DMS79 (cell line): ENCODE results near the gene CSNK1E.

ENCODE experiments used
- DNase-seq: peaks from one replicate; lab custom pipeline; 2025; lab: John Stamatoyannopoulos, UW

Gene CSNK1E

DNA sequence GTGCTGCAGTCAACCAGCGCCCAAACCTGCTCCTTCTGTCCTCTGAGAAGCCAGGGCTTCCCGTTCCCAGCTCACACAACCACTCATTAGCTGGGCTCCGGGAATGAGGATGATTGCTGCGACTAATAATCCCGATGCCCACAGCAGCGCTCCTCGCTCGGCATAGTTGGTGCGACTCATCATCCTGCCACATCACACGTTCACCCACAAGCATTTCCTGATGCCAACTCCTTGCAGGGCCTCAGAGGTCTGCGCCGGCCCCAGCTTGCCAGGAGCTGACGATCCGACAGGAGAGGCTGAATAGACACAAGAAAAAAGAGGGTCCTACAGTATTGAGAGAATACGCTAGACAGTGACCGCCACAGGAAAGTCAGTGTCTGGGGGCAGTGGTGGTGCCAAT, 10.6 kb upstream of the CSNK1E start:
- no peak for DNase-seq

DNA sequence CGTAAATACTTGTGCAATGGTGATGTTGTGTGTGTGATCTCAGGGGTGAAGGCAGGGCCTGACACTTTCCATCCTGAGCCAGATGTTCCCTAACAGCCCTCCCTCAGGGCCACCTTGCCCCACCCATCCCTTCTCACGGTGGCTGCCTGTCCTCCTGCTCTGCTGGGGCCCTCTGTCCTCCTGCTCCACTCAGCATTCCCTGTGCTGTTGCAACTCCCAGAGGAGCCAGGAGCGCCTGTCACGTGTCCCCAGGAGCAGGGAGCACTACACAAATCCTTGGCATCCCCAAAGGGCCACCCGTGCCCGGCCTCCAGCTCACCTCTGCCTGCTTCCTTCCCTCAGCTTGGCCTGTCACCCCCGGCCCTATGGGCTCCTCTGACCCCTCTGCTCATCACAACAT, 10.2 kb upstream of the CSNK1E start:
- no peak for DNase-seq

DNA sequence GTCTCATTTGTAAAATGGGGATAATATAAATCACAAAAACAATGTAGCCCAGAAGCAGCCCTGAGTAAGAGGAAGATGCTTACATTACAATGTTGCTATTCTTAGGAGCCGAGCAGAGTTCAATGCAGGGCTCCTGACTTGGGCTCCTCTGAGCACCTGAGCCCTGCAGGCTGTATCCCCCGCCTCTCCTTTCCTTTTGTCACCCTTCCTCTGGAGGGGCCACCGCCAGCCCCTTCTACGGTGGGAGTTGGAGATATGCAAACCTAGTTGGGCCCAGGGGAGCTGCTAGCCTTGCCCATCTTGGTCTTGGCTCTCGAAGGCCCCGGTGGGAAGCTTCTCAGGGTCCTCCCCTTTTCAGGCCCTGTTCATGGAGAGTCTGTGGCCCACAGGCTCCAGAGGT, 8.4 kb upstream of the CSNK1E start:
- no peak for DNase-seq

DNA sequence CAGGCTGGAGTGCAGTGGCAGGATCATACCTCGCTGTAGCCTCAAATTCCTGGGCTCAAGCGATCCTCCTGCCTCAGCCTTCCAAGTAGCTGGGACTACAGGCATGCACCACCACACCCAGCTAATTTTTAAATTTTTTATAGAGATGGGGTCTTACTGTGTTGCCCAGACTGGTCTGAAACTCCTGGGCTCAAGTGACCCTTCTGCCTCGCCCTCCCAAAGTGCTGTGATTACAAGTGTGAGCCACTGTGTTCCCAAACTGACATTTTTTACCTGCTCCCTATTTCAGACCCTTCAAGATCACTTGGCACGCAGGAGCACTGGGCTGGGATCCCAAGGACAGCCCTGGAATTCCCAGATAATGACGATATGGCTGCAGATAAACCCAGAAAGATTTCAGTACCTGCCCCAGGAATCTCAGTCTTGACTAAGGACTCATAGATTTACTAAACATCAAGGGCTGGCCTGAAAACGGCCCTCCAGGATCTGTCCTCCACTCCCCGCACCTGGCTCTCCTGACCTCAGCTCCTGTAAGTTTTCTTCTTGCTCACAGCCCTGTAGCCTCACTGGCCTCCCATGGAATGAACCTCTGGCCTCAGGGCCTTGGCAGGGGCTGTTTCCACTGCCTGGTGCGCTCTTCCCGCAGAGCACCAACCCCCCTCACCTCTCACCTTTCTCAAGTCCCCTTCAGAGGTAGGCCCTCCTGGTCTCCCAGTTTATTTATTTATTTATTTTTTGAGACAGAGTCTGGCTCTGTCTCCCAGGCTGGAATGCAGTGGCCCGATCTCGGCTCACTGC, 3.6 kb upstream of the CSNK1E start:
- no peak for DNase-seq

DNA sequence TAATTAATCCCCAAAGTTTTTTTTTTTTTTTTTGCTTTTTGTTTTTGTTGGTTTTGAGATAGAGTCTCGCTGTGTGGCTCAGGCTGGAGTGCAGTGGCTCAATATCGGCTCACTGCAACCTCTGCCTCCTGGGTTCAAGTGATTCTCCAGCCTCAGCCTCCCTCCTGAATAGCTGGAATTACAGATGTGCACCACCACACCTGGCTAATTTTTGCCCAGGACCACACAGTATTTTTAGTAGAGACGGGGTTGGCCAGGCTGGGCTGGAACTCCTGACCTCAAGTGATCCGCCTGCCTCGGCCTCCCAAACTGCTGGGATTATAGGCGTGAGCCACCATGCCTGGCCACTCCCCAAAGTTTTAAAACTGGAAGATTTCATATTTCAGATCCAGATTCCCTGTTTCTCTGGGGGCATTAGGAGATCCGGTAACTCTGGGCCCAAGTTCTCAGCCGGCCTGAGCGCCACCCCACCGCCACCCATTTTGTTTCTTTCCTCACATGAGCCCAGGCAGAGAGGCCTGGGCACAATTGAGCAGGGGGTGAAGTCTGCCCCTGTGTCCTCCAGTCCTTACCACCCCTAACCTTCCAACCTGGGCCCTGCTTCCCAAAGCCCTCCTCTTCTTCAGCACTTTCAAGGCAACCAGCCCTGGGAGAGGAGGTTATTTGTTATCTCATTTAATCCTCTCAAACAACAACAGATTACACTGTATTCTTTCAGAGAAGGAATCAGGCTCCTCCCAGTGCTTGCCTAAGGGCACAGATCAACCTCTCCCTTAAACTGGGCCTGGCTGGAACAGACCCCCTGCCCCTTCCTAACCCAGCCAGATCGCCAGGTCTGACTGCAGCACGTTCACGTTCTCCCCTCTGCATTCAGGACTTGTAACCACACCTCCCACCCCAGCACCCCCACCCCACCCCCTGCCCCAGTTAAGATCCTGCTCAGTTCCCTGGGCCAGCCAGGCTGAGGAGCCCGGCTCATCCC, 1.9 kb upstream of the CSNK1E start:
- no peak for DNase-seq

DNA sequence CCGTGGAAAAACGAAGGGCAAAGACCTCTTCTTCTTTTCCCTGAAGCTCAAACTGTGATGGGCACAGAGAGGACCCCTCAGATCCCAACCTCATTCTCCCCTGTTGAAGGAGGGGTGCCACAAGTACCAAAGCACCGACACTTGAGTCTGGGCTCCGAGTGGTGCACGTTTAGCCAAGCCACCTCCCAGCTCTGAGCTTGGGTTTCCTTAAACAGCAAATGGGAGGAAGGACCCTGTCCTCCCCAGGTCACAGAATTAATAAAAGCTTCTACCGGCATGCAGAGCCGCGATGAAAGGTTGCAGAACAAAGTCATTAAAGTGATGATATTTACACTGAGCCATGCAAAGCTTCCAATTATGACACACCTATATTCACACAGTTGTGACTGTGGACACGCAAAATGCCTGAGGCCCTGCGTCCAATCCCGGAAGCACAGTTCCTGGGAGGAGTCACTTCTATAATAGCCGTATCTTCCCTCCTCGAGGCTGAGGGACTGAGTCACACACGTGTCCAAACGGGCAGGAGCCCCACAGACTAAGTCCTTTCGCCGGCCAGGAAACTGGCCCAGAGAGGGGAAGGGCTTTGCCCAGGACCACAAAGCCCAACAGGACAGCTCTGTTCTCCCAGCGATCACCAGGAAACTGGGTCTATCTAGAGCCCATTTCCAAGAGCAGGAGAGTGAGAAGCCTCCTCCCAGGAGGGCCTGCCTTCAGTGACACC, 922 bp upstream of the CSNK1E start:
- no peak for DNase-seq

DNA sequence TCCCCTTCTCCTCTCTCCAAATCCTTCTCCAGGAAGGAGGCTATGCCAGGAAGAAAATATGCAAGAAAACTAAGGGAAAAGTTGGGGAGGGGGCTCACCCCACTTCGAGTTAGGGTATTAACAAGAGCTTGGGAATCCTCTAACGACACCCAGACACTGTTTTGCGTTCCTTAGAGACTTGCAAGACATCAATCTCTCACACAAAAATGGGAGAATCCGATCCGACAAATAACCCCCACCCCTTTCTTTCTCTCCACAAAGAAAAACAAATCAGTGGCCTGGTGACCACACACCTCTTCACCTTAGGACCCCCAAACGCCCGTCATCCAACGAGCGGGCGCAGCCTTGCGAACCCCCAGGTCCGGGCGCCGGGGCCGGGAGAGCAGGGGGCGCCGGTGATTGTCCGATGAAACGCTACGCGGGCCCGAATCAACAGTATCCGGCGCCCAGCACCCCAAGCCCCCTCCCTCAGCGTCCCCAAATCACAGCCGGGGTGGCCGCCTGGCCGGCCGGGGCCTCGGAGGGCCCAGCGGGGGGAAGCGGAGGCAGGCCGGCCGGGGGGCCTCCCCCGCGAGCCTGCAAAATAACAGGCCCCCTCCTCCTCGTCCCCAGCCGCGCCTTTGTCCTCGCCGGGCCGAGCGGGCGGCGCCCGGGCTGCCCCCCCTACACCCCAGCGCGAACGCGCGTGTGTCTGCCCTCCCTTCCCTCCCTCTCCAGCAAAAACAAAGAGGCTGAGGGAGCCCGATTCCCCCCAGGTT, 690 bp downstream of the CSNK1E start:
- DNase-seq, result no peak

DNA sequence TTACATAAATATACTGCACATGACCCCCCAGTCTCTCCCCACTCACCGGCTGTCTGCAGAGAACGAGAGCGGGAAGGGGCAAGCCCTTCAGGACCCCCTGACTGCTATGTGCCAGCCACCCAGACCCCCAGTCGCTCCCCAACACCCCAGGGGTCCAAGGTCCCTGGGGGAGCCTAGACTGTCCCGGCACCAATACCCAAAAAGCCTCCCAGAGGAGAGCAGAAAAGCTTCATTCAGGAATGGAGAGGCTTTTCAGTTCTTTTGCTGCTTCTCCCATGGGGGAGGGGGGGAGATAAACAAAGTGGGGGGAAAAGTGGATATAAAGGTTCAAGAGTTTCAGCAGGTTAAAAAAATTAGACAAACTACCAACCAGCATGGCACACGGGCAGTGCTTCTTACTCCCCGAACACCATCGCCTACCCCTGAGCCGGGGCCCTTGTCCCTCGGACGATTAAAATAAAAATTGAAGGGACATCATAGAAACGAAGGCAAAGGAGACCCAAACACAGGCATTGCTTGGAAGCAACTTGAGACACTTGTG, 1.3 kb downstream of the CSNK1E start:
- DNase-seq, result no peak

DNA sequence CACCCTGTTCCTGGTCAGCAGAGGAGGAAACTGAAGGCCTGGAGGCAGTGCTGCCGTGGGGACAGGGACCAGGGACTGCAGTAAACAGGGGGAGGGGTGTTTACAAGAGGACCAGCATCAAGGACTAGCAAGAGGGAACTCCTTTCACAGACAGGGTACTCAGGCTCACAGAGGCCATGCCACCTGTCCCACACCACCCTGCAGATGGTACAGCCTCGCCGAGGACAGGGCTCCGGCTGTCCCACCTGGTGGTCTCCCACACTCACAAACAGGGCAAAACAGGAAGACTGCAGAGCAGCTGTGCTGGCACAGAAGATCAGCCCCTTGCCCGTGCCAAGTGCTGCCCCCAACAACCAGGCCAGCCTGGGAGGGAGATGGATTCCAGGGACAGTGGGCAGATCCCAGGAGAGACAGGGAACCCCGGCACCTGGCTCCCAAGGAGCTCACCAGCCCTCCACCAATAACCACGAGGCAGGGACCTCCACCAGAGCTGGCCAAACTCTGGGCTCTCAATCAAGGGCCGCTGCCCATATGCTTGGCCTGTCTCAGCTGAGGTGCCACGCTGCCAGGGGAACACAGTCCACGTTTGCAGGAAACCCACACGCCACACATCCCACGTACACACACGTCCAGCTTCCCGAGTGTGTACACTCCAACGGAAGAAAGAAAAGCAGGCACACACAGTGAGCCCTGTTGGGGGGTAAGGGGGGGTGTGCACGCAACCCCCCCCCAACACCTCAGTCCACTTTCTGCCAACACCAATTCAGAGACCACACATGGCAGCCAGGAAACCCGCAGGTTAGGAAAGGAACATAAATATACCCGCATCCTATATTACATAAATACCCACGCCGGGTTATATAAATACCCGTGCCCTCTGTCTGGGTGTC, 2.1 kb downstream of the CSNK1E start:
- DNase-seq, result no peak

DNA sequence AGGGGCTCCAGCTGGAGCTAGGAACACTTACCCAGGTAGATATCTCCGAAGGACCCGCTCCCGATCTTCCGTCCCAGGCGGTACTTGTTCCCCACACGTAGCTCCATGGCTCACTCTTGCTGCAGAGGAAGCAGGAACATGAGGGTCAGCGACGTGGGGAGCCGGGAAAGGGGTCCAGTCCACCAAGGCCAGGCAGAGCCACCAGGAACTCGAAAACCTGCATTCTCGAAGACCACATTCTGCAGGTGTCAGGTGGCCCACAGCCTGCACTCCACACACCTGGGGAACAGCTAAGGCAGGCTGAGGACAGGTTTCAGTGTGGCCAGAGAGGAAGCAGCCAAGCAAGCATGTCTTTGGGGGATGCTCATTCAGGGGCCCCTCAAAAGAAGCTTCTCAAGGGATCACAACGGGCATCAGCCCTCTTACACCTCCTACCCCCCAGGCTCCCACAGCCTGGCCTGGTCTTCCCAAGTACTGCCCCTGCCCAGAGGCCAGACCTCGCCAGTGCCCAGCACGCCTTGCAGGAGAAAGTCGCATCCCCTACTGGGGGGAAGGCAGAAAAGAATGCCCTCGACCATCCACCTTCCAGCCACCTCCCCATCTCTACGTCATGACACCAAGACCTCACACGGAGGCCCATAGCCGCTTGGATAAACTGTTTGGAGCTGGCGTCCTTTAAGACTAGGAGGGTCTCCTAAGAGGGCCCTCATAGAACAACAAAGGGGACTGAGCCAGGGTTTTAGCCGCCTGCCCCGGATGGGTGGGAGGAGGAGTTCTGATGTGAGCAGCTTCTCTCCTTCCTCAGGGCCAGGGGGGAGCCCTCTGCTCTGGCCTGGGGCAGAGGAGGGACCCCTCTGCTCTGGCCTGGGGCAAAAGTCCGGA, 2.9 kb downstream of the CSNK1E start:
- DNase-seq, result no peak

DNA sequence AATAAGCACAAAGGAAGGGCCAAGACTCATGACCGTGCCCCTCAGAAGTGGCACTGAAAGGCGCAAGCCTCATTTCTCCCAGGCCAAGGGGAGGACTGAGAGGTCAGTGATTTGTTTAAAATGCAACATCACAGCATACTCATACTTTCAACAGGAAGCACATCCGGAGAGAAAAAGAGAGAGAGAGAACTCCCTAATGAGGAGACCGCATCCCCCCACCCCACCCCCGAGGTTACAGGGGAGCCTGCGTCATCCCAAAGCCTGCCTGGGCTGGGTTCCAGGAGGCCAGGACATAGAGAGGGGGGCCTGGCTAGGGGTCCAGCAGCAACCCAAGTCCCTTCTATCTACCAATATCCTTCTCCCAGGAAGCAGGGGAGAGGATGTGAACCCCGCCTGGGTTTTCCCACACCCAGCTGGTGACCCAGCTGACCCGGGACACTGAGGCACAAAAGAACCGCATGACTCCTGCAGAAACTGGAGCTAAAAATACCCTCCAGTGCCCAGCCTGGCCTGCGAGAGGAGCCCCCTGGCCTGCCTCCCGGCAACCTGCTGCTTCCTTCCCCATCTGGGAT, 3.8 kb downstream of the CSNK1E start:
- no peak for DNase-seq

DNA sequence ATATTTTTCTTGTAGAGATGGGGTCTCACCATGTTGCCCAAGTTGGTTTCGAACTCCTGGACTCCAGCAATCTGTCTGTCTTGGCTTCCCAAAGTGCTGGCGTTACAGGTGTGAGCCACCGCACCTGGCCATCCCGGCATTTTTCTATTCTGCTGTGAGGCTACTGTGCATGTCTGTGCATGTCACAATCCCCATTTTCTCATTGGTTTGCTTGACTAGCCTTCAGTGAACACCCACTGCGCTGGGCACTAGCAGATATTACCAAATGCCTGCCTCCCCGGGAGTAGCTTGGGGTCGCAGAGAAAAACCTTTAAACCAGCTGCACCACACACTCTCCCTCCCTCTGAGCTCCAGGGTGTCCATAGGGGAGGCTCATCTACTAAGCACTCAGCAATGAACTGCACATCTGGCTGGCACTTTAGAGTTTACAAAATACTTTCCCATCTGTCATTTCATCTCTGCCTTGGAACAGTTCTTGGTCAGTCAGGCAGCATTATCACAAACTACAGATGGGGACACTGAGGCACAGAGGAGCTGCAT, 4.9 kb downstream of the CSNK1E start:
- no peak for DNase-seq

DNA sequence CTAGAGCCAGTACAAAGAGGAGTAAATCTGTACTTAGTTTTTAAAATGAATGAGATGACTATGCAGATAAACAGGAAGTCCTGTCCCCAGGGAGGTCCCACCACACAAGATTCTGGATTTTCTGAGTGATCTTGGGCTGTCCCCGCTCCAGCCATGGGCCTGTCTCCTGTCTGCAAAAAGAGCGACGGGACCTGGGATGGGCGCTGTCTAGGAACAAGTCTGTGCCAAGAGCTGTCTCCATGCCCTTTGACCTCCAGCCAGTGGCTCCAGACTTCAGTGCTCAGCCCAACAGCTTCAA, 6.0 kb downstream of the CSNK1E start:
- DNase-seq, result no peak

DNA sequence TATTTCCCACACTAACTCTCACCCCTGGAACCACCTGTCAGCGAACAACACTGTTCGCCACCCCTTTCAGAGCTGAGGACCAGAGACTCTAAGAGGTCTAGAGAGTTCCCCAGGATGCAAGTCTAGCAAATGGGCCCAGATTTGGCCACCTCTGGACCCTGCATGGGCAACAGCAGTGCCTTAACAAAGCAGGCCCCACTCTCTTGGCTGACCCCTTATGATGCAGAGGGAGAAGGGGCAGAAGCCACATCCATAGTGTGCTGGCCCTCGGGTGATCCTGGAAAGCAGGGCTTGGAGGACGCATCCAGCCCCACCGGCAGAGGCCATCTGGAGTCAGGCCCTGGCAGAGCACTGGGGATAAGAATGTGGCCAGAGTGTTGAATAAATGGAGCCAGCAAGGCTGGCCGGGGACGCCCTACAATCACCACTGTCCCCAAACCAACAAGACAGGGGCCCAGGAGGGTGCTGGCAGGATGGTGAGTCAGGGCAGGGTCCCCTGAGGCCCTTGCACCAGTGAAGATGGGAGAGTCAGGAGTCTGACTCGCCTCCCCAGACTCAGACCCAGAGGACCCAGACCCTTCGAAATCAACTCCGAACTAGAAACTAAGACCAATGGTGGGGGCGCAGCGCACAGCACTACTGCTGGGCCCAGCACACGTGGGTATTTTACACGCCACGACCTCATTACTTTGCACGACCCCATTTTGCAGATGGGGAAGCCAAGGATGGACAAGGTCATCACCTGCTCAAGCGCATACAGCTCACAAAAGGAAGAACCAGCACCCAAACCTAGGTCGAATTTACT, 6.5 kb downstream of the CSNK1E start:
- no peak for DNase-seq

DNA sequence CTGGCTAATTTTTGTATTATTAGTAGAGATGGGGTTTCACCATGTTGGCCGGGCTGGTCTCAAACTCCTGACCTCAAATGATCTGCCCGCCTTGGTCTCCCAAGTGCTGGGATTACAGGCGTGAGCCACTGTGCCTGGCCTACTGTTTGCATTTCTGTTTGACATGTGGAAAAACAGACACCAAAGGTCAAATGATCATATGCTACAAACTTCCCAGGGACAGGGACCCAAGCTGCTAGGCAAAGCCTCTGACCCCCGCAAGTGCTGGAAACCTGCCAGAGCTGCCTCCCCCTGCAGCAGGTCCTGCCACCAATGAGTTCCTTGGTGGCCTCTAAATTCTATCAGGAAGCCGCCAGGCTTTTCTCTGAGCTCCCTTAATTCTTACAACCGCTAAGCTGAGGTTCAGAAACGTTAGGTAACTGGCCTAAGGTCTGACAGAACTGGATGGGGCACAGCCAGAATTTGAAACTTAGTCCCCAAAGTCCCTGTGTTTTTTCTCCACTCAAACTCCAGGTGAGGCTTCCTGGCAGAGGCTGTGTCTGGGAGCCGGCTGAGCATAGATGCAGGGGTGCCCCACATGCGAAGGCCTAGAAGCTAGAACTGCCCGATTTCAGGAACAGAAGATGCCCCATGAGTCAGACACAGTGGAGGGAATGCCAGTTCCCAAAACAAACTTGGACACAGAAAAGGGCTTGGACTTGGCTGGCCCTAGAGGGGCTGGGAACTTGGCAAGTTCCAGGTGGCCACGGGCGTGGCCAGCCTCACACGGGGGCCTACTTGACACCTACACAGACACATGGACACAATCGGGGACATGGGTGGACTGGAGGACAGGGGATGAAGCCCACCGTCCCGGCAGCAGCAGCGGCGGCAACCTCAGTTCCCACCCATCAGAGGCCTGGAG, 7.4 kb downstream of the CSNK1E start:
- DNase-seq, result no peak

DNA sequence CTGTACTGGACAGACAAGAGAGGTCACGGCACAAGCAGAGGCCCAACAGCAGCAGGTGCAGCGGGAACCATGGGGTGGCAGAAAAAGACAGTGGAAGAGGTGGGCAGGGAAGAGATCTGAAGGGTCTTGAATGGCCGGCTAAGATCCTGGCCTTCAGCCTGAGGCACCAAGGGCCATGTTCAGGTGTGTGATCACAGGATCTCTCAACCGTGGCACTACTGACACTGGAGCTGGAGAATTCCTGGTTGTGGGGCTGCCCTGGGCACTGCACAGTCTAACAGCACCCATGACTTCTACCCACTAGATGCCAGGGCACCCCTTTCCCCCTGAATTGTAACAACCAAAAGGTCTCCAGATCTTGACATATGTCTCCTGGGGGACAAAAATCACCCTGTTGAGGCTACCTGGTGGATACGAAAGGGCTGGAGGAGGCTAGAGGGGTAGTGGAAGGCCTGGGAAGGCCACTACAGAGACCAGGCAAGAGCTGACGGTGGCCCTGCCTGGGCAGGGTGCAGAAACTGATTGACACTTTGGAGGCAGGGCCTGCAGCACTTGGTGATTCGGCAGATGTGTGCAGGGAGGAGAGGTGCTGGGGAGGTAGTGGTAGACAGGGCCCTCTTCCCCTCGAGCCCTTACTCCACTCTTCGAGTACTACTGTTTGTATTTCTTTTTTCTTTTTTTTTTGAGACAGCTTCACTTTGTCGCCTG, 8.3 kb downstream of the CSNK1E start:
- DNase-seq, result no peak
